GM13977 (cell line): ENCODE results near the gene CCDC190.

Experiments
- DNase-seq: peaks from one replicate; pipeline ENCODE4 v3.0.0; 2012; ENCODE audit warnings: low spot score
- CTCF ChIP-seq: IDR thresholded peaks from 2 replicates; pipeline ENCODE4 v1.5.1; 2012; ENCODE audit warnings: mild to moderate bottlenecking, control low read depth; ENCODE audit not compliant: insufficient read depth; ENCODE audit errors: extremely low read depth, missing control alignments
- in situ Hi-C: fragments of 300-500 bp; cut with MboI; formaldehyde crosslinking; loops from one replicate; pipeline ENCODE4 v1.12.0; 2022; ENCODE audit warnings: low sequenced_read_pairs, low pct_unique_long_range_greater_than_20kb, mixed read lengths, inconsistent platforms; ENCODE audit not compliant: unreplicated experiment

The CCDC190 gene

GRCh38 chr1:162846256-162847212, 14.4 kb downstream of the CCDC190 start:
- no peak for DNase-seq
- in situ Hi-C loops = no loop called here
- no peak for TF ChIP-seq CTCF

DNA sequence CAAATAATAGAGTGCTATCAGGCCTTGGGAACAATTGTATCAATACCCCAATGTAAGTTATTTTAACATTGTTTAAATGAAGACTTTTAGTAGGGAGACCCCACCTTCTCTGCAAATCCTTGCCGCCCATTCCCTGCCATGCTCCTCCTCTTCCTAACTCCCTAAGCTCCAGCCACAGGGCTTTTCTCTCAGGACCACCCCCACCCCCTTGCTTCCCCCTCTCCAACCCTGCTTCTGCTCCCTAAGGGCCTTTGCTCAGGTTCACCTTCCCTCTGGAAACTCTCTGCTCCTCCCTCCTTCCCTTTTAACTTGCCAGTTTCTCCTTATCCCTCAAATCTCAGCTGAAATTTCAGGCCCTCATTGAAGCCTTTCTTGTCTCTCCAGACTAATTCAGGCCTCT, 16.8 kb downstream of the CCDC190 start:
- no peak for DNase-seq
- no peak for TF ChIP-seq CTCF
- in situ Hi-C loops = no loop called here

GRCh38 chr1:162840250-162840839, 20.6 kb downstream of the CCDC190 start:
- TF ChIP-seq CTCF = no peak
- no peak for DNase-seq
- in situ Hi-C loops = no loop called here

- DNase-seq = no peak
- TF ChIP-seq CTCF = no peak
- in situ Hi-C loops = no loop called here
Measured at GRCh38 chr1:162838863-162839262, 22.1 kb downstream of the CCDC190 start.

DNA sequence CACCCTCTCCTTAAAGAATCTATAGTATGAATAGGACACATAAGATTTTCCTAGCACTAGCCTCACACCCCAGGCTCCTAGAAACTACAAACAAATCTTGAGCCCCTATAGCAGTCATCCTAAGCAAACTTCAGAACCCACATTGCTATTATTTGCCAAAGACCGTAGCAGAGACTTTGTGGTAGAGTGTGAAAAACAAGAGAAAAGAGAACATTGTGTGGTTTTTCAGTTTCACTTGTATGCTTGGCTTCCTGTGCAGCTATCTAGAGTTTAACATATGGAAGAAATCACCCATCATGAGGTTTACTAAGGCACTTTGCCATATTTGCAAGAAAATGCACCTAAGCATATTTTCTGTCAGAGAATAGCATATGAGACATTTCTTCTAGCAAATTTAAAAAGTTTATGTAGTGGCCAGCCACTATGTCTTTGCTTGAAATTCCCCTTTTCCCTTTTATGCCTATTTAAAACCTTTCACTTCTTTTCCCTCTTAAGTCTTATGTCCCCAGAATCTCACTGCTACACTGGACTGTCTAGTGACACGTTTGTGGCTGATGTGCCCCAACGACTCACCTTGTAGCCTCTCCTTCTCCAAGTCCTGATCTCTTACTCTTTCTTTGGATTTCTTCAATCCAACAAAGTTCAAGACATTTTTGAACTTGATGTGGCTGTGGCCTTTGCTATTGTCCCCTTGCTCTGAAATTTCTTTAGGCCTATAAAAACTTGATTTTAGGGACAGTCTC, 25.6 kb downstream of the CCDC190 start:
- DNase-seq = peak; percentile 63
- in situ Hi-C loops = no loop called here
- TF ChIP-seq CTCF = no peak

GRCh38 chr1:162832470-162832869, 28.5 kb downstream of the CCDC190 start:
- no peak for DNase-seq
- no peak for TF ChIP-seq CTCF
- in situ Hi-C loops = no loop called here
